Ishikawa (cell line): Measurements from ENCODE around the gene MACROD2.

ENCODE experiments used
- CEBPB ChIP-seq: IDR thresholded peaks from 2 replicates; pipeline ENCODE4 v1.6.1; 2012
- CREB1 ChIP-seq: IDR thresholded peaks from 2 replicates; pipeline ENCODE4 v1.6.1; 2012; ENCODE audit warnings: low read depth
- EGR1 ChIP-seq: IDR thresholded peaks from 2 replicates; pipeline ENCODE4 v1.6.1; 2012
- EP300 ChIP-seq: IDR thresholded peaks from 2 replicates; pipeline ENCODE4 v1.6.1; 2012; ENCODE audit warnings: borderline replicate concordance
- FOXM1 ChIP-seq: IDR thresholded peaks from 2 replicates; pipeline ENCODE4 v1.6.1; 2012; ENCODE audit warnings: low read depth, borderline replicate concordance
- NFIC ChIP-seq: IDR thresholded peaks from 2 replicates; pipeline ENCODE4 v1.6.1; 2012
- RAD21 ChIP-seq: IDR thresholded peaks from 2 replicates; pipeline ENCODE4 v1.6.1; 2012; ENCODE audit warnings: low read depth
- TAF1 ChIP-seq: IDR thresholded peaks from 2 replicates; pipeline ENCODE4 v1.6.1; 2012; ENCODE audit warnings: low read depth, mild to moderate bottlenecking
- TCF12 ChIP-seq: IDR thresholded peaks from 2 replicates; pipeline ENCODE4 v1.6.1; 2012; ENCODE audit warnings: low read depth
- TEAD4 ChIP-seq: IDR thresholded peaks from 2 replicates; pipeline ENCODE4 v1.6.1; 2012
- YY1 ChIP-seq: IDR thresholded peaks from 2 replicates; pipeline ENCODE4 v1.6.1; 2012; ENCODE audit warnings: low read depth
- ZBTB7A ChIP-seq: IDR thresholded peaks from 2 replicates; pipeline ENCODE4 v1.6.1; 2012; ENCODE audit warnings: low read depth
- TF ChIP-seq, protein P1 (sequence below): IDR thresholded peaks from 2 replicates; pipeline ENCODE4 v1.6.1; 2012
- TF ChIP-seq, protein P2 (sequence below): IDR thresholded peaks from 2 replicates; pipeline ENCODE4 v1.6.1; 2012; ENCODE audit warnings: low read depth, mild to moderate bottlenecking
- TF ChIP-seq, protein P3 (sequence below): IDR thresholded peaks from 2 replicates; pipeline ENCODE4 v1.6.1; 2012

The MACROD2 gene

DNA sequence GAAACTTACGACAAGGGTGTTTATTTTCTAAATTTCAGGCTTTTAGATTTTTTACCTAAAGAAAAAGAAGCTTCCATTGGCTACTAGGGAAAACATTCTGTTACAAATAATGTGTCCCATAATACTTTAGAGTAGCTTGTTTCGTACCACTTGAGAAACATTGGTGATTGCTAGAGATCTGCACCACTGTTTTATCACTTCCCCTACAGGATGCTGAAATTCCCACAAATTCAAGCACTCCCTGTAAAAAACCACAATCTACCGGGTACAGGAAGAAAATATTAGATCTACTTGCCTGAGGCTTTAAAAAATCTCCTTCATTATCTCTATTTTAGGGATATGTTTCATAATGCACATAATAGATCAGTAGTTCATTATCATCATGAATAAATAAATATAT, 34.8 kb upstream of the MACROD2 start:
- TF ChIP-seq YY1 = no peak

DNA sequence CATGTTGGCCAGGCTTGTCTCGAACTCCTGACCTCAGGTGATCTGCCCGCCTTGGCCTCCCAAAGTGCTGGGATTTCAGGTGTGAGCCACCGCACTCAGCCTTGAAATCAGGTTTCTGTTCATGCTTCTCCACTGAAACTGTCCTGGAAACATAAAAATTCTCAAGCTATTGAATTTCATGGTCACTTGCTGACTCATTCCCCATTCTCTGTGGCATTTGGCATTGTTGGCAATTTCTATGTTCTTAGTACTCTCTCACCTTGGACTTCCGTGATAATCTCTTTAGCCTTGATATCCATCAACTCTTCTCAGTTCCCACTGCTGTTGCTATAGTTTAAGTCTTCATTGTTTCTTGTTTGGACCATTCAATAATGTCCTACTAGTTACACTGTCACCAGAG, 11.1 kb upstream of the MACROD2 start:
- no peak for TF ChIP-seq TAF1
- no peak for TF ChIP-seq FOXM1
- TF ChIP-seq, protein P1, sequence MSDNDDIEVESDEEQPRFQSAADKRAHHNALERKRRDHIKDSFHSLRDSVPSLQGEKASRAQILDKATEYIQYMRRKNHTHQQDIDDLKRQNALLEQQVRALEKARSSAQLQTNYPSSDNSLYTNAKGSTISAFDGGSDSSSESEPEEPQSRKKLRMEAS = no peak
- TF ChIP-seq TCF12 = no peak
- TF ChIP-seq, protein P2, sequence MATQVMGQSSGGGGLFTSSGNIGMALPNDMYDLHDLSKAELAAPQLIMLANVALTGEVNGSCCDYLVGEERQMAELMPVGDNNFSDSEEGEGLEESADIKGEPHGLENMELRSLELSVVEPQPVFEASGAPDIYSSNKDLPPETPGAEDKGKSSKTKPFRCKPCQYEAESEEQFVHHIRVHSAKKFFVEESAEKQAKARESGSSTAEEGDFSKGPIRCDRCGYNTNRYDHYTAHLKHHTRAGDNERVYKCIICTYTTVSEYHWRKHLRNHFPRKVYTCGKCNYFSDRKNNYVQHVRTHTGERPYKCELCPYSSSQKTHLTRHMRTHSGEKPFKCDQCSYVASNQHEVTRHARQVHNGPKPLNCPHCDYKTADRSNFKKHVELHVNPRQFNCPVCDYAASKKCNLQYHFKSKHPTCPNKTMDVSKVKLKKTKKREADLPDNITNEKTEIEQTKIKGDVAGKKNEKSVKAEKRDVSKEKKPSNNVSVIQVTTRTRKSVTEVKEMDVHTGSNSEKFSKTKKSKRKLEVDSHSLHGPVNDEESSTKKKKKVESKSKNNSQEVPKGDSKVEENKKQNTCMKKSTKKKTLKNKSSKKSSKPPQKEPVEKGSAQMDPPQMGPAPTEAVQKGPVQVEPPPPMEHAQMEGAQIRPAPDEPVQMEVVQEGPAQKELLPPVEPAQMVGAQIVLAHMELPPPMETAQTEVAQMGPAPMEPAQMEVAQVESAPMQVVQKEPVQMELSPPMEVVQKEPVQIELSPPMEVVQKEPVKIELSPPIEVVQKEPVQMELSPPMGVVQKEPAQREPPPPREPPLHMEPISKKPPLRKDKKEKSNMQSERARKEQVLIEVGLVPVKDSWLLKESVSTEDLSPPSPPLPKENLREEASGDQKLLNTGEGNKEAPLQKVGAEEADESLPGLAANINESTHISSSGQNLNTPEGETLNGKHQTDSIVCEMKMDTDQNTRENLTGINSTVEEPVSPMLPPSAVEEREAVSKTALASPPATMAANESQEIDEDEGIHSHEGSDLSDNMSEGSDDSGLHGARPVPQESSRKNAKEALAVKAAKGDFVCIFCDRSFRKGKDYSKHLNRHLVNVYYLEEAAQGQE = no peak
- TF ChIP-seq CEBPB = no peak
- no peak for TF ChIP-seq EGR1
- TF ChIP-seq ZBTB7A = no peak
- TF ChIP-seq YY1 = no peak
- no peak for TF ChIP-seq RAD21
- TF ChIP-seq CREB1 = no peak
- TF ChIP-seq TEAD4 = no peak
- no peak for TF ChIP-seq NFIC
- TF ChIP-seq, protein P3, sequence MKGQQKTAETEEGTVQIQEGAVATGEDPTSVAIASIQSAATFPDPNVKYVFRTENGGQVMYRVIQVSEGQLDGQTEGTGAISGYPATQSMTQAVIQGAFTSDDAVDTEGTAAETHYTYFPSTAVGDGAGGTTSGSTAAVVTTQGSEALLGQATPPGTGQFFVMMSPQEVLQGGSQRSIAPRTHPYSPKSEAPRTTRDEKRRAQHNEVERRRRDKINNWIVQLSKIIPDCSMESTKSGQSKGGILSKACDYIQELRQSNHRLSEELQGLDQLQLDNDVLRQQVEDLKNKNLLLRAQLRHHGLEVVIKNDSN = no peak
- no peak for TF ChIP-seq EP300

DNA sequence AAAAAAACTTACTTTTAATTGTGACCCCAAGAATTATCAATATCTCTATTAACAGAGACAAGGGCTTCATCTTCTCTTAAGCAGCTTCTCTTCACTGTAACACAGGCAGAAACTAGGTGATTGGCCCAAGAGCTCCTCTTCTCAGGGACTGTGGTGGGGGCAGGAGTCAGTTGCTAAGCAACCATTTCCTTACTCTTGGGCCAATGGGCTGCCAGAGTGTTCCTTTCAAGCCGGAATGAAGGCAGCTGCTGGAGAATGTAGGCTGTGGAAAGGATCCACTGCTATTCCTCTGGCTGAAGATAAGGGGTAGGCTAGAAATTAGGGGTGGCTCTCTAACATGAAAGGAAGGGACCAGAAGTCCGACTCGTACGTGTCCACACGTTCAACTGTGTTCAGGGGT, 4.9 kb upstream of the MACROD2 start, which contains the start of gene SEL1L2:
TSS of gene SEL1L2 (minus strand) at position 150 of the 400 bp plus-strand sequence. CDS start at position 70, 80 bp downstream.
- TF ChIP-seq, protein P3 = no peak
- TF ChIP-seq CEBPB = no peak
- TF ChIP-seq ZBTB7A = no peak
- TF ChIP-seq YY1 = no peak
- TF ChIP-seq TAF1 = no peak
- TF ChIP-seq NFIC = no peak
- no peak for TF ChIP-seq TEAD4
- no peak for TF ChIP-seq FOXM1
- TF ChIP-seq CREB1 = no peak
- TF ChIP-seq, protein P2 = no peak
- no peak for TF ChIP-seq RAD21
- no peak for TF ChIP-seq TCF12
- TF ChIP-seq EGR1 = no peak

DNA sequence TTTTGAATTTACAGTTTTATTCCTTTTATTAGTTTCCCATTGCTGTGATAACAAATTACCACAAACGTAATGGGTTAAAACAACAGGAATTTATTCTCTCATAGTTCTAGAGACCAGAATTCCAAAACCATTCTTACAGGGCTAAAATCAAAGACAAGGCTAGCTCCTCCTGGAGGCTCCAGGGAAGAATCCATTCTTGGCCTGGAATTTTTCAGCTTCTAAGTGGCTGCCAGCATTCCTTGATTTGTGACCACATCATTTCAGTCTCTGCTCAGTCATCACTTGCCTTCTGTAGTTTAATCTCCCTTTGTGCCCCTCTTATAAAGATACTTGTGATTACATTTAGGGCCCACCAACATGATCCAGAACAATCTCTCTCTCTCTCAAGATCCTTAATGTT, 4.0 kb upstream of the MACROD2 start:
- TF ChIP-seq ZBTB7A = no peak
- no peak for TF ChIP-seq CEBPB
- TF ChIP-seq EGR1 = no peak
- TF ChIP-seq, protein P3 = no peak
- no peak for TF ChIP-seq FOXM1
- no peak for TF ChIP-seq YY1
- no peak for TF ChIP-seq TEAD4
- TF ChIP-seq, protein P1 = no peak
- TF ChIP-seq RAD21 = no peak
- no peak for TF ChIP-seq NFIC
- no peak for TF ChIP-seq TAF1
- no peak for TF ChIP-seq CREB1
- no peak for TF ChIP-seq TCF12
- TF ChIP-seq, protein P2 = no peak
